AG20443 (cell line): ENCODE results near the gene MESP1.

Source experiments
- DNase-seq: peaks from one replicate; pipeline ENCODE4 v3.0.0; 2012; ENCODE audit warnings: low spot score, mixed read lengths

Gene MESP1

GRCh38 chr15:89781055-89781454 lies 30.0 kb upstream of the MESP1 start:
- DNase-seq, result no peak

- no peak for DNase-seq
These were observed 29.6 kb upstream of the MESP1 start for GRCh38 chr15:89780601-89781000.

- DNase-seq, result no peak
These were observed 27.8 kb upstream of the MESP1 start for GRCh38 chr15:89778861-89779260.

GRCh38 chr15:89777782-89778380 lies 26.8 kb upstream of the MESP1 start:
- DNase-seq, result no peak

GRCh38 chr15:89777073-89777751 lies 26.2 kb upstream of the MESP1 start:
- DNase-seq, result no peak

GRCh38 chr15:89776274-89777072 lies 25.4 kb upstream of the MESP1 start, which contains the start of gene MESP2:
Gene MESP2 (plus strand): TSS chr15:89776332. CDS start chr15:89776358, 26 bp downstream.
- peak; percentile 94 for DNase-seq

- DNase-seq, result no peak
These were observed 24.8 kb upstream of the MESP1 start for GRCh38 chr15:89775815-89776214.

GRCh38 chr15:89774492-89774891 lies 23.4 kb upstream of the MESP1 start:
- no peak for DNase-seq

- peak; percentile 19 for DNase-seq
These were observed 22.0 kb upstream of the MESP1 start for GRCh38 chr15:89772932-89773583.

- peak; percentile 54 for DNase-seq
These were observed 19.0 kb upstream of the MESP1 start for GRCh38 chr15:89770041-89770440.

GRCh38 chr15:89769366-89769765 lies 18.3 kb upstream of the MESP1 start:
- no peak for DNase-seq

GRCh38 chr15:89768071-89768500 lies 17.0 kb upstream of the MESP1 start:
- DNase-seq, result peak; percentile 74

GRCh38 chr15:89767411-89767915 lies 16.4 kb upstream of the MESP1 start:
- DNase-seq, result no peak

GRCh38 chr15:89766357-89767311 lies 15.6 kb upstream of the MESP1 start:
- DNase-seq, result no peak

- DNase-seq, result no peak
These were observed 14.6 kb upstream of the MESP1 start for GRCh38 chr15:89765694-89766093.

- DNase-seq, result no peak
These were observed 10.9 kb upstream of the MESP1 start for GRCh38 chr15:89761929-89762328.

GRCh38 chr15:89761009-89761831 lies 10.2 kb upstream of the MESP1 start:
- no peak for DNase-seq

GRCh38 chr15:89760303-89761008 lies 9.4 kb upstream of the MESP1 start:
- DNase-seq, result peak; percentile 91

GRCh38 chr15:89759835-89760234 lies 8.8 kb upstream of the MESP1 start:
- no peak for DNase-seq
